Neural cell (in vitro differentiated cells): ENCODE measurements around the gene ADAMTS20.

ENCODE experiments used
- EP300 ChIP-seq: fragments of 450-650 bp; conservative IDR thresholded peaks from 2 replicates; pipeline ENCODE4 v1.6.1; 2014; ENCODE audit warnings: antibody characterized with exemption, mild to moderate bottlenecking, moderate library complexity; ENCODE audit not compliant: poor library complexity, severe bottlenecking
- EZH2 ChIP-seq: fragments of 200-600, 300-800 bp; shearing (Covaris generic), sonication (generic); IDR thresholded peaks from 2 replicates; pipeline ENCODE4 v1.6.1; 2014; ENCODE audit warnings: antibody characterized with exemption, low read length, borderline replicate concordance, mild to moderate bottlenecking; ENCODE audit not compliant: insufficient read depth, poor library complexity, severe bottlenecking
- POLR2AphosphoS5 ChIP-seq: IDR thresholded peaks from 2 replicates; pipeline ENCODE4 v1.6.1; 2012
- TF ChIP-seq, protein P1 (sequence below): fragments of 450-650 bp; IDR thresholded peaks from 2 replicates; pipeline ENCODE4 v1.5.1; 2014; ENCODE audit warnings: antibody characterized with exemption, mild to moderate bottlenecking, moderate library complexity; ENCODE audit not compliant: poor library complexity, severe bottlenecking
- TF ChIP-seq, protein P2 (sequence below): IDR thresholded peaks from 2 replicates; pipeline ENCODE4 v1.6.1; 2012; ENCODE audit warnings: borderline replicate concordance

DNA sequence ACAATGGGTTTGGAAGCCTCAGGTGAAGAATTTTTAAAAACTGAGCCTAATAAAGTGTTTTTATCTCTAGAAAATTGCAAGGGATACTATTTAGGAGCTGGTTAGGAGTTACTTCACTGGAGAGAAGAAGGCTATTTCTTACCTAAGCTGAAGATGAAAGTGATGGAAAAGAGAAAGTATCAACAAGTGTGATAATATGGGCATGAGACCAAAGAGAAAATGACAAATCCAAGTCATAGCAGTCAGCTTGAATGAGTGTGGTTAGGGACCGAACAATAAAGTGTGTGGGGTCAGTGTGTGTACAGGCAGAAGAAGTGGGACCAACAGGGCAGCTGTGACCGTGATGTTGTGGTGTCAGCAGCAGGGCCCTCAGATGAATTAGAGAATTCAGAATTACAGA is 24.2 kb upstream of the ADAMTS20 start:
- TF ChIP-seq, protein P1, sequence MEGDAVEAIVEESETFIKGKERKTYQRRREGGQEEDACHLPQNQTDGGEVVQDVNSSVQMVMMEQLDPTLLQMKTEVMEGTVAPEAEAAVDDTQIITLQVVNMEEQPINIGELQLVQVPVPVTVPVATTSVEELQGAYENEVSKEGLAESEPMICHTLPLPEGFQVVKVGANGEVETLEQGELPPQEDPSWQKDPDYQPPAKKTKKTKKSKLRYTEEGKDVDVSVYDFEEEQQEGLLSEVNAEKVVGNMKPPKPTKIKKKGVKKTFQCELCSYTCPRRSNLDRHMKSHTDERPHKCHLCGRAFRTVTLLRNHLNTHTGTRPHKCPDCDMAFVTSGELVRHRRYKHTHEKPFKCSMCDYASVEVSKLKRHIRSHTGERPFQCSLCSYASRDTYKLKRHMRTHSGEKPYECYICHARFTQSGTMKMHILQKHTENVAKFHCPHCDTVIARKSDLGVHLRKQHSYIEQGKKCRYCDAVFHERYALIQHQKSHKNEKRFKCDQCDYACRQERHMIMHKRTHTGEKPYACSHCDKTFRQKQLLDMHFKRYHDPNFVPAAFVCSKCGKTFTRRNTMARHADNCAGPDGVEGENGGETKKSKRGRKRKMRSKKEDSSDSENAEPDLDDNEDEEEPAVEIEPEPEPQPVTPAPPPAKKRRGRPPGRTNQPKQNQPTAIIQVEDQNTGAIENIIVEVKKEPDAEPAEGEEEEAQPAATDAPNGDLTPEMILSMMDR = no peak
- no peak for TF ChIP-seq EZH2
- TF ChIP-seq, protein P2, sequence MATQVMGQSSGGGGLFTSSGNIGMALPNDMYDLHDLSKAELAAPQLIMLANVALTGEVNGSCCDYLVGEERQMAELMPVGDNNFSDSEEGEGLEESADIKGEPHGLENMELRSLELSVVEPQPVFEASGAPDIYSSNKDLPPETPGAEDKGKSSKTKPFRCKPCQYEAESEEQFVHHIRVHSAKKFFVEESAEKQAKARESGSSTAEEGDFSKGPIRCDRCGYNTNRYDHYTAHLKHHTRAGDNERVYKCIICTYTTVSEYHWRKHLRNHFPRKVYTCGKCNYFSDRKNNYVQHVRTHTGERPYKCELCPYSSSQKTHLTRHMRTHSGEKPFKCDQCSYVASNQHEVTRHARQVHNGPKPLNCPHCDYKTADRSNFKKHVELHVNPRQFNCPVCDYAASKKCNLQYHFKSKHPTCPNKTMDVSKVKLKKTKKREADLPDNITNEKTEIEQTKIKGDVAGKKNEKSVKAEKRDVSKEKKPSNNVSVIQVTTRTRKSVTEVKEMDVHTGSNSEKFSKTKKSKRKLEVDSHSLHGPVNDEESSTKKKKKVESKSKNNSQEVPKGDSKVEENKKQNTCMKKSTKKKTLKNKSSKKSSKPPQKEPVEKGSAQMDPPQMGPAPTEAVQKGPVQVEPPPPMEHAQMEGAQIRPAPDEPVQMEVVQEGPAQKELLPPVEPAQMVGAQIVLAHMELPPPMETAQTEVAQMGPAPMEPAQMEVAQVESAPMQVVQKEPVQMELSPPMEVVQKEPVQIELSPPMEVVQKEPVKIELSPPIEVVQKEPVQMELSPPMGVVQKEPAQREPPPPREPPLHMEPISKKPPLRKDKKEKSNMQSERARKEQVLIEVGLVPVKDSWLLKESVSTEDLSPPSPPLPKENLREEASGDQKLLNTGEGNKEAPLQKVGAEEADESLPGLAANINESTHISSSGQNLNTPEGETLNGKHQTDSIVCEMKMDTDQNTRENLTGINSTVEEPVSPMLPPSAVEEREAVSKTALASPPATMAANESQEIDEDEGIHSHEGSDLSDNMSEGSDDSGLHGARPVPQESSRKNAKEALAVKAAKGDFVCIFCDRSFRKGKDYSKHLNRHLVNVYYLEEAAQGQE = no peak
- no peak for TF ChIP-seq POLR2AphosphoS5
- no peak for TF ChIP-seq EP300
